OCI-LY3 (cell line): ENCODE measurements around the gene PMEL.
"Not testable (repeated sequence)": the region's sequence is repeated elsewhere in the genome, so short reads cannot be mapped to it uniquely, and the experiment has no call there.

Source experiments
- H2AFZ ChIP-seq: fragments of 200-600, 300-600 bp; shearing (Covaris generic); 2 replicates; pipeline ENCODE4 v1.6.0; 2014; ENCODE audit warnings: antibody characterized with exemption, low read depth, low read length
- H3K27ac ChIP-seq: fragments of 200-600, 300-600 bp; sonication (generic); 2 replicates; pipeline ENCODE4 v1.5.1; 2014; ENCODE audit warnings: mild to moderate bottlenecking, low read length, moderate library complexity, mixed read lengths
- H3K27me3 ChIP-seq: fragments of 200-600, 300-600 bp; sonication (generic); 2 replicates; pipeline ENCODE4 v1.6.1; 2014; ENCODE audit warnings: low read depth, low read length, mixed read lengths
- H3K36me3 ChIP-seq: fragments of 200-600, 300-600 bp; sonication (generic); replicated peaks from 2 replicates; pipeline ENCODE3; 2014; ENCODE audit warnings: low read depth, low read length, mixed read lengths
- H3K4me1 ChIP-seq: fragments of 300-600, 200-600 bp; sonication (generic); 2 replicates; pipeline ENCODE4 v1.6.1; 2014; ENCODE audit warnings: low read length, mixed read lengths
- H3K4me2 ChIP-seq: fragments of 200-600, 300-600 bp; sonication (generic); 2 replicates; pipeline ENCODE4 v1.6.1; 2014; ENCODE audit warnings: low read length, mixed read lengths
- H3K4me3 ChIP-seq: fragments of 300-600, 200-600 bp; sonication (generic); 2 replicates; pipeline ENCODE4 v1.5.1; 2014; ENCODE audit warnings: antibody characterized with exemption, mild to moderate bottlenecking, low read length, moderate library complexity
- H3K79me2 ChIP-seq: fragments of 300-600, 200-600 bp; shearing (Covaris generic); 2 replicates; pipeline ENCODE4 v1.6.1; 2014; ENCODE audit warnings: mild to moderate bottlenecking, low read length, mixed read lengths
- H3K9ac ChIP-seq: fragments of 300-600, 200-600 bp; shearing (Covaris generic); 2 replicates; pipeline ENCODE4 v1.6.0; 2014; ENCODE audit warnings: mild to moderate bottlenecking, low read length, moderate library complexity
- H3K9me3 ChIP-seq: fragments of 200-600, 300-600 bp; shearing (Covaris generic); 2 replicates; pipeline ENCODE4 v1.6.1; 2014; ENCODE audit warnings: low read length, mixed read lengths; ENCODE audit not compliant: insufficient read depth
- H4K20me1 ChIP-seq: fragments of 200-600, 300-600 bp; sonication (generic); 2 replicates; pipeline ENCODE4 v1.6.1; 2016; ENCODE audit warnings: low read length, mixed read lengths; ENCODE audit not compliant: insufficient read depth
- CTCF ChIP-seq: fragments of 200-600, 300-600 bp; sonication (generic); IDR thresholded peaks from 2 replicates; pipeline ENCODE4 v1.5.1; 2014; ENCODE audit warnings: antibody characterized with exemption, low read length, low read depth
- EZH2phosphoT487 ChIP-seq: fragments of 200-600 bp; shearing (Covaris generic); IDR thresholded peaks from 2 replicates; pipeline ENCODE4 v1.6.1; 2018; ENCODE audit warnings: antibody characterized with exemption, mixed run types, low read depth

PMEL gene

GRCh38 chr12:55922126-55922525, 43.7 kb downstream of the PMEL start:
- no peak overlapping the region for H2AFZ ChIP-seq
- no peak overlapping the region for H3K27ac ChIP-seq
- TF ChIP-seq EZH2phosphoT487 (no peak), CTCF (no peak)
- no peaks in the 10 kb centered on the region for H3K9me3 ChIP-seq
- H3K4me3 ChIP-seq: no peak overlapping the region
- peaks cover 11% of the 10 kb centered on the region for H3K4me1 ChIP-seq
- peaks cover 9% of the 10 kb centered on the region for H3K36me3 ChIP-seq
- H3K9ac ChIP-seq: no peak overlapping the region
- H3K4me2 ChIP-seq: no peak overlapping the region
- H4K20me1 ChIP-seq: no peaks in the 10 kb centered on the region; the same call in 1 of the 2 replicates
- peaks cover 88% of the 10 kb centered on the region for H3K79me2 ChIP-seq
- H3K27me3 ChIP-seq: no peaks in the 10 kb centered on the region

GRCh38 chr12:55919032-55919431, 46.8 kb downstream of the PMEL start:
- H2AFZ ChIP-seq, H3K36me3 ChIP-seq, H3K27me3 ChIP-seq, H4K20me1 ChIP-seq, H3K4me3 ChIP-seq, H3K9ac ChIP-seq, H3K4me1 ChIP-seq, H3K27ac ChIP-seq, H3K4me2 ChIP-seq, H3K9me3 ChIP-seq: not testable (repeated sequence)
- H3K79me2 ChIP-seq: peaks cover 84% of the 10 kb centered on the region

- no peaks in the 10 kb centered on the region for H3K9me3 ChIP-seq
- H3K4me2 ChIP-seq: no peak overlapping the region
- TF ChIP-seq CTCF (no peak), EZH2phosphoT487 (no peak)
- H3K4me1 ChIP-seq: peaks cover 6% of the 10 kb centered on the region
- no peak overlapping the region for H3K27ac ChIP-seq
- no peak overlapping the region for H2AFZ ChIP-seq
- H3K27me3 ChIP-seq: no peaks in the 10 kb centered on the region
- no peaks in the 10 kb centered on the region for H4K20me1 ChIP-seq
- H3K36me3 ChIP-seq: peaks cover 17% of the 10 kb centered on the region
- H3K79me2 ChIP-seq: peaks cover 64% of the 10 kb centered on the region
- H3K4me3 ChIP-seq: no peak overlapping the region
- H3K9ac ChIP-seq: no peak overlapping the region
Observed at GRCh38 chr12:55915482-55915859, 50.4 kb downstream of the PMEL start.

GRCh38 chr12:55912908-55913307, 52.9 kb downstream of the PMEL start:
- Histone ChIP-seq H3K27me3 (no peaks in the 10 kb centered on the region), H3K4me1 (peaks cover 6% of the 10 kb centered on the region), H3K4me2 (no peak overlapping the region), H3K9ac (no peak overlapping the region), H3K4me3 (no peak overlapping the region), H3K9me3 (no peaks in the 10 kb centered on the region), H4K20me1 (no peaks in the 10 kb centered on the region), H3K79me2 (peaks cover 41% of the 10 kb centered on the region), H2AFZ (no peak overlapping the region), H3K27ac (no peak overlapping the region), H3K36me3 (peaks cover 17% of the 10 kb centered on the region)
- TF ChIP-seq EZH2phosphoT487 (no peak), CTCF (no peak)

- Histone ChIP-seq H3K4me2 (no peak overlapping the region), H2AFZ (no peak overlapping the region)
Observed at GRCh38 chr12:55909513-55909884, 56.3 kb downstream of the PMEL start.

More at GRCh38 chr12:55909513-55909884, 56.3 kb downstream of the PMEL start:
- Histone ChIP-seq H3K27me3 (no peaks in the 10 kb centered on the region), H3K79me2 (peaks cover 17% of the 10 kb centered on the region), H3K9ac (no peak overlapping the region), H3K27ac (no peak overlapping the region), H3K4me1 (no peaks in the 10 kb centered on the region), H4K20me1 (no peaks in the 10 kb centered on the region), H3K4me3 (no peak overlapping the region), H3K9me3 (no peaks in the 10 kb centered on the region), H3K36me3 (peaks cover 15% of the 10 kb centered on the region)
- TF ChIP-seq EZH2phosphoT487 (no peak), CTCF (no peak)
